Body of pancreas (tissue), 4 donors: ENCODE measurements around the gene ZDHHC1.

Experiments
- POLR2A ChIP-seq, 3 donors: fragments of 450-650 bp; IDR thresholded peaks; one replicate each; pipeline ENCODE4 v1.6.1; 2016; ENCODE audit warnings: antibody characterized with exemption in 3 of 3, mild to moderate bottlenecking in 2 of 3
- TF ChIP-seq, protein P1 (sequence below), 7 experiments: fragments of 450-650 bp in 4 of 7; fragments of 200-600 bp in 3 of 7; sonication (generic) in 3 of 7; IDR thresholded peaks; one replicate each; pipeline ENCODE4 v1.5.1; 2016 to 2019; ENCODE audit warnings: antibody characterized with exemption in 7 of 7

DNA sequence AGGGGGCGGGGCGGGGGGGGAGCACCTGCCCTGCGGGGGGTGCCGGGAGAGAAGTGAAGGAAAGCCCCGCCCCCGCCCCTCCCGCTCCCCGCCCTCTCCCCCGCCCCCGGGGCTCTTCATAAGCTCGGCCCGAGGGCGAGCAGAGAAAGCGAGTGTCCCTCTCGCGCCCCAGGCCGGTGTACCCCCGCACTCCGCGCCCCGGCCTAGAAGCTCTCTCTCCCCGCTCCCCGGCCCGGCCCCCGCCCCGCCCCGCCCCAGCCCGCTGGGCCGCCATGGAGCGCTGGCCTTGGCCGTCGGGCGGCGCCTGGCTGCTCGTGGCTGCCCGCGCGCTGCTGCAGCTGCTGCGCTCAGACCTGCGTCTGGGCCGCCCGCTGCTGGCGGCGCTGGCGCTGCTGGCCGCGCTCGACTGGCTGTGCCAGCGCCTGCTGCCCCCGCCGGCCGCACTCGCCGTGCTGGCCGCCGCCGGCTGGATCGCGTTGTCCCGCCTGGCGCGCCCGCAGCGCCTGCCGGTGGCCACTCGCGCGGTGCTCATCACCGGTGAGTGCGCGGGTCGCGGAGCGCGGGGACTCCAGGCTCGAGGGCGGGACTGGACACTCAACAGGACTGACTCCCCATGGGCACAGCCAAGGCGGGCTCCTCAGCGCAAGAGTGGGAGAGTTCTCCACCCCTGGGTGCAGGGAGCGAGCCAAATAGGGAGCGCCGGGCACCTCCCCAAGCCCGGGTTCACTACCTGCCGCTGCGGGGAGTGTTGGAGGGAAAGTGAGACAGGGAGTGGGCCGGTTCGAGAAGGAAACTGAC is 14.9 kb upstream of the ZDHHC1 start, which contains the start of gene HSD11B2:
- TF ChIP-seq POLR2A (IDR thresholded peaks at IDR 0.05): peak; percentile 9 to 30 (median 19)
- TF ChIP-seq, protein P1, sequence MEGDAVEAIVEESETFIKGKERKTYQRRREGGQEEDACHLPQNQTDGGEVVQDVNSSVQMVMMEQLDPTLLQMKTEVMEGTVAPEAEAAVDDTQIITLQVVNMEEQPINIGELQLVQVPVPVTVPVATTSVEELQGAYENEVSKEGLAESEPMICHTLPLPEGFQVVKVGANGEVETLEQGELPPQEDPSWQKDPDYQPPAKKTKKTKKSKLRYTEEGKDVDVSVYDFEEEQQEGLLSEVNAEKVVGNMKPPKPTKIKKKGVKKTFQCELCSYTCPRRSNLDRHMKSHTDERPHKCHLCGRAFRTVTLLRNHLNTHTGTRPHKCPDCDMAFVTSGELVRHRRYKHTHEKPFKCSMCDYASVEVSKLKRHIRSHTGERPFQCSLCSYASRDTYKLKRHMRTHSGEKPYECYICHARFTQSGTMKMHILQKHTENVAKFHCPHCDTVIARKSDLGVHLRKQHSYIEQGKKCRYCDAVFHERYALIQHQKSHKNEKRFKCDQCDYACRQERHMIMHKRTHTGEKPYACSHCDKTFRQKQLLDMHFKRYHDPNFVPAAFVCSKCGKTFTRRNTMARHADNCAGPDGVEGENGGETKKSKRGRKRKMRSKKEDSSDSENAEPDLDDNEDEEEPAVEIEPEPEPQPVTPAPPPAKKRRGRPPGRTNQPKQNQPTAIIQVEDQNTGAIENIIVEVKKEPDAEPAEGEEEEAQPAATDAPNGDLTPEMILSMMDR (IDR thresholded peaks at IDR 0.05): peak in 4 of 7 experiments; percentile 16 to 58 (median 34)
